TTC549 (cell line): ENCODE measurements around the gene APCDD1.

Experiments used
- FAIRE-seq: peaks from 2 replicates; lab custom pipeline; 2012; peaks lifted over from hg19 to GRCh38; lab: Jason Lieb, UNC

APCDD1 gene

DNA sequence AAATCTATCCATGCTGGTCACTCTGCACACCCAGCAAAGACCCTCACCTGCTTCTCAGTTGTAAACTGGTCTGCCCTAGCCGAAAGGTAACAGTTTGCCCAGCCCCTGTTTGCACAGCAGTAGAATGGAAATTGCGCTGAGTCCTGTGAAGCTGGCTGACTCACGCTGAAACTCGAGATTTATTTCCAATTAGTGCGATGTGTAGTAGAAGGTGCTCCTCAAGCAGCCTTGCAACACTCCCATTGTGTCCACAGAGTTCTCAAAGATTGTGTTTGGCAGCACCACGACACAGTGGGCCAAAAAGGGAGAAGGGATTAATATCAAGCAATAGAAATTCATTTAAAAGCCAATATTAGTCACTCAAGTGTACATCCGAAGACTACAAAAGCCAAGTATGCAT is 21.7 kb upstream of the APCDD1 start:
- no peak for FAIRE-seq

DNA sequence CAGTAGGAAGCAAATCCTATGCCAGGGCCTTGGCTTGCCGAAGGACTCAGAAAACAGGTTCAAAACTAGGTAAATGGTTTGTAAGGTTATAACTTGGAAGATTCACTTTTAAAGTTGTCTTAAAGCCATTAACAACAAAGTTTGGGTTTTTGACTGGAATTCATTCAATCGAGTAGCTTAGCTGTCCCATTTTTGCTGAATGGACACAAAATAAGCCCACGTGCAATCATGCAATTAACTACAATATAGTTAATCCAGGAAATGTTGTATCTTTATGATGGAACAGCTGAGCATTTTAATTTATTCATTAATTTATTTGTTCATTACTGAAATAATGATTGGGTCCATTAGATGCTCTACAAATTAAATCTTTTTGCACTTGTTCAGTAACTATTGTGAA is 18.3 kb upstream of the APCDD1 start:
- FAIRE-seq, result no peak

DNA sequence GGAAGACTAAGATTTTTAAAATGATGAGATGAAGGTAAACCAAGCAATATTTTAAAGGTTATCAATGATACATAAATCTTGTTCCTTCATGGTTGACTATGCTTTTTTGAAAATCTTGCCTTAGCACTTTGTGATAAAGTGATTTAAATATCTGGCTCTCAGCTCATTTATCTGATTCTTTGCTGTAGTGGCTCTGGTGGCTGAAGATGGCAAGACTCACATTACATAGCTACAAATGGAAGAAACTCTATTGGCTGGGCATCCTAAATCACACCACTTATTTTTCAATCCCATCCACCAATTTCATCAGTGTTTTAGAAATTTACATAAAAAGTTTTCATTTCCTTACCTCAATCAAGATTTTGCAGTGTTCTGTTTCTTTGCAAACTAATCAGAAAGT is 16.6 kb upstream of the APCDD1 start:
- no peak for FAIRE-seq

DNA sequence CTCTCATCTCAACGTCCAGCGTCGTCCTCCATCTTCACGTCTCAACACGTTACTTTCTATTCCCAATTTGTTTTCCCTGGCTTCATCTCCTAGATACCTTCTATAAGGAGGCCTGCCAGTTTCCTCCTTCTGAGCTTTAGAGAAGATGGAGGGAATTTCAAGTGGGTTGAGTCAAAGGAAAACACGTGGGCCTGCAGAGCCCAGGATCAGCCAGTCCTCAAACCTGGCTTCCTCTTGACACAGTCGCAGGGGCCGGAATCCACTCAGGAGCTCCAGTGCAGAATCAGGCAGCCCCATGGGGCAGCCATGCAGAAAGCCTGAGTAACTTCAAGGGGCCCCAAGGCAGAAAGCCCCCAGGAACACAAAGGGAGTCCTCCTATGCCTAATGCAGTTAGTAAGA is 14.5 kb upstream of the APCDD1 start:
- FAIRE-seq, result no peak

DNA sequence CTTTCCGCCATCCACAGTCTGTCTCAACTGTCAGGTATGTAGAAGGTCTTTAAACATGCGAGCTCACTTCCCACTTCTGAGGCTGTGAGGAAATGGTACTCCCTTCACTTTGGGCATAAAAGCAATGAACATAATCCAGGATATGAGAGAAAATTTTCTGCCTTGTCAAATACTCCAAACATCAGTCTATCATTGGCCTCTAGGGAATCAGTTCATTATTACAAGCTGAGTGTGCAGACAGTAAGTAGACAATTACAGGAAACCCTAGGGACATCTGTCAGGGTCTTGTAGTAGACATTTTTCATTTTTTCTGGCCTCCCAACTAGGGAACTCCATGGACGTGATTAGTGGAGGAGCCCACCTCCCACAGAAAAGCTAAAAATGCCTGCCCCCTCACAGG is 13.6 kb upstream of the APCDD1 start:
- no peak for FAIRE-seq

DNA sequence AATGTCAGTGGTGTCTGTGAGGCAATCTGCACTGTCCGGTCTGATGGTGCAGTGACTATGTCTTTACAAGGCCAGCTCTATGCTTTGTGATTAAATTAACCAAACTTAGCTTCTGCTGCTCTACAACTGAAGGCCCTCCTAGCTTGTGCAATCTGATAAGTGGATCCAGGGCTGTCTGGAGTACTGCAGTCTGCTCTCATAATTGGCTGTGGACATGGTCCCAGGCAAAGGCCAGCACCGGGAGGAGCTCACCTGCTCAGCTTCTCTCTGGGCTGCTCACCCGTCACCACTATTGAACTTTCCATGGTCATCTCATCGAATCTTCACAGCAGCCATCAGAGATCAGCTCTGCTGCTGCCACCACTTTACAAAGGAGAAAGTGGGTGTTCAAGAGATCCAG is 13.0 kb upstream of the APCDD1 start:
- no peak for FAIRE-seq

DNA sequence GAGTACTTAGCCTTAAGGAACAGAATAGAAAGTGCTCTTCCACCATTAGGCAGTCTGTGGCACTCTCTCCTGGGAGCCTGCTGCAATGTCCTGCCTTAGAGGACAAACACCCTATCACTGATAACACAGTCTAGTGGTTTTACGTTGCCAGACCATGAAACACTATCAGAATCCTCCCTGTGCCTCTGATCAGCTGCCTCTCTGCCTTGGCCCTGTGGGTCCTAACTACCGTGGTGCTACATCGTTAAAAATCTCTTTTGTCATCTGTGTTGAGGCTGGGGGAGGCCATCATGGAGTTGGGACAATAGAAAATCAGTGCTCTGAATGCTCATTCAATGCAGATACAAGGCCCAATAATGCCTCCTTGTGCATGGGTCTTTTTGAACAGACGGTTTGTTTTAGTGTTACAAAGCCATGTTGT is 11.9 kb upstream of the APCDD1 start:
- no peak for FAIRE-seq

DNA sequence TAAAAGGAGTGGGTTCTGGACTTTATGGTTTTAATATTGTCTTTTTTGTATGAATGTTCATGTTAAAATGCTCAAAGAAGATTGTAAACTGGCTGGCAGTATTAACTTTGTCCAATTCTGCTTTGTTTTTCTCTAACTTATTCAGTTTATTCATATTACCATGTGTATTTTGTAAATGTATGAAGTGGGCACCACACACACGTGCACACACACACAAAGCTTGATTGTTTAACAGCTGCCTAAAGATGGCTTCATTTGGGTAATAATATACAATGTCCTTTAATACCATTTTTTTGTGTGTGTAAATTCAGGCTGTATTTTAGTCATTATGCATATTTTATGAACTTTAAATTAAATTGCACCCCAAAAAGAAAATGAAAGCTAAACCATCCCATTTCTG is 11.4 kb upstream of the APCDD1 start:
- no peak for FAIRE-seq

DNA sequence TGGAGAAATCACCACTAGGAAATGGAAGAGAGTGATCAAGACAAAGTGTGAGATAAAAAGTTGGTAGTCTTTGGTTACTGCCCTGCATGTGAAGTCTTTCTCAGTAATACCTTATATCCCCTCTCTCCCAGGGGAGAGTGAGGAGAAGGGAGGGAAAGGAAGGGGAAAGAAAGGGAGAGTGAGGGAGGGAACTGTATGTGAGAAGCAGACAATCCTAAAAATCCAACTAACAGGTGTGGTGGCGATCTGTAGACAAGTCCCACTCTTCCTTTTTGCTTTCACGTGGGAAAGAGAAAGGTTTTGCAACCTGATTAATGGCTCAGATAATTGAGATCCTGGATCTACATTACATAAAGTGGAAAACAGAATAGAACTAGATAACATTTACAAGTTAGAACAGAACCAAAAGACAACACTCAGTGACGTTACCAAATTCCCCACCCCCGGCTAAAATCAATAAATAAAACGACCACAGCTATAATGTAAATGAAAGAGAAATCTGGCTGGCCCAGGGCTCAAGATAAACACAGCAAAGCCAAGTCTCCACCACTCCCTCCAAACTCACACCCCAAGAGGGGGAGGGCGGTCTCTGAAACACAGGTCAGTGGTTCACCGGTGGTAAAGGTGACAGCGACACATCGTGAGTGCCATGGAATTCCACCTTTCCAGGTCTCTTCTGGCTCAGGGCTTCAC is 10.0 kb upstream of the APCDD1 start:
- FAIRE-seq, result no peak

DNA sequence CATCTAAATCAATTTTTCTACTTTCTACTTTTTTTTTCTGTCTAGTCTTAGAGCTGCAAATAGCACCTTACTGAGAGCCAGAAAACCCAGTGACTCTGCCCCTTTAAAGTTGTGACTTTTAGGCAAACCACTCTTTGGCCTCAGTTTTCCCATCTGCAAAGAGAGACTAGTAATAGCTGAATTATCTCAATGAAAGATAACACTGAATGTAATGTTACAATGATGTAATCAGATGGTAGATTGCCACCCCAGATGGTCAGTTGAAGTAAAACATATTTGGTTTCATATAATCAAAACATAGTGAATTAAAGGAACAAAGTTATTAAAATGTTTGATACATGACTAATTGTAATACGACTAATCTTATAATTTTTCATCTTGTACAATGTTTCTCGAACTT is 5.0 kb upstream of the APCDD1 start:
- no peak for FAIRE-seq

DNA sequence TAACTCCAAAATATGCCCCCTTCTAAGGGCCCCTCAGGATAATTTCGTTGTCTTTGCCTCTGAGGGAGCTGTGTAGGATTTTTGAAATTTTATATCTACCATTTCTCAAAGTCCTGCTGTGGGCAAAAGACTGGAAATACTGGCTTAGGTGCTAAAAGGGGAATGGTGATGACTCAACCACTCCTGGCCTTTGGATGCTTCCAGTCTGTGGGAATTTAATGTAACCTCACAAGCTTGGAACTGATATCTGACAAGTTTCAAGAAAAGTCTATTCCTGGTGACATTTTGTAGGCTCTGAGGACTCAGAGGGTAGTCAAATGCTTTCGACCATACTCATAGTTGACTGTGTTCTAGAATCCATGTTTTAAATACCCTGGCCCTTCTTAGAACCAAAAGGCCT is 3.4 kb upstream of the APCDD1 start:
- FAIRE-seq, result no peak

DNA sequence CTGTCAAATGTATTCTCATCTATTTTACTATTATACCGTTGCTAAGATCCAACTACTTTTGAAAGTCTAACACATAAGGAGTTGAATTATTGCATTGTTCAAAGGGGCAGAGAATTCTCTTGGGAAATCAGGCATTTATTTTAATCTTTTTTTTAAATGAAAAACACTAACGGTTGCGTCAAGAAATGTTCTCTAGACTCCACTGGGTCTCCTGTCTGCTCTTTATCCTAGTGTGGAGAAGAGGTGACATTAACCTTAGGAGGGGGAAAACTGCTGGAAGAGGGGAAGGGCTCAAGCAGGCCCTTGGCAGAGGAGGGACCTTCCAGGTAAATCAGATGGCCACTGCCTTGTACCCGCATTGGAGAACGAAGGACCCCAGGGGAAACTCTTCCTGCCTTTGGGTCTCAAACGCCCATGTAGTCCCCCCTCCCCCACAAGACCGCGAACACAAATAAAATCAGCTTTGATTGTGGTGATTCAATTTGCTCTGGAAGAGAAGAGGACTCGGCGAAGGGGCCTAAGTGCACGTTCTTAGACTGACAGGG is 1.1 kb upstream of the APCDD1 start:
- no peak for FAIRE-seq

DNA sequence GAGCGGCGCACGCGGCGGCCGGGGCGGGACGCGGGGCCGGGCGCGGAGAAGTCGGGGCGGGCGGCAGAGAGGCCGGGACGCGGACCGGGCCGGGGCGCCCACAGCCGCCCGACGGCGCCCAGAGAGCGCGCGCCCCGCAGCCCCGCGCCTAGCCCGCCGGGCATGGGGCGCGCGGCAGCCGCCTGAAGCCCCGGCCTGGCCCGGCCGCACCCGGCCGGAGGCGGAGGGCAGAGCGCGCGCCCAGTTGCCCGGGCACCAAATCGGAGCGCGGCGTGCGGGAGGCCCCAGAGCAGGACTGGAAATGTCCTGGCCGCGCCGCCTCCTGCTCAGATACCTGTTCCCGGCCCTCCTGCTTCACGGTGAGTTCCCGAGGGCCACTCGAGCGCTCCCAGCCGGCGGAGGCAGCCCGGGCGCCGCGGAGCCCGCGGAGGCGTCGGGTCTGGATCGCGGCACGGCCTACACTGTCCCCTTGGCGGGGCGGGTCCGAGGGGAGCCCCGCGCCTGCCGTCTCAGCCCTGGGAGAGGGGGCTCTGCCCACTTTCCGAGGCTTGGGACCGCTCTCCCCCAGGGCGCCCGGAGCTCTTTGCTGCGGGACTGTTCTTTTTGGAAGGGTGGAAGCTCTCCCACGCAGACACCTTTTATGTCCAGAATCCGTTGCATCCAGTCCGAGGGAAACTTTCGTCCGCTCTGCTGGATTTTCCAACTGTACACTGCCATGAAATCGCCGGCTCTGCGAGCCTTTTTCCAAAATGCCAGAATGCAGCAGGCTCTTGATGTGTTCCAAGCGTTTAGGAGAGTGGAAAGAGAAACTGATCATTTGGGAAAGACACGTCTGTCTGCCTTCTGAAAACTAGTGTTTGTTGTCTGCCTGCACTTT is 484 bp downstream of the APCDD1 start:
- FAIRE-seq, result no peak

DNA sequence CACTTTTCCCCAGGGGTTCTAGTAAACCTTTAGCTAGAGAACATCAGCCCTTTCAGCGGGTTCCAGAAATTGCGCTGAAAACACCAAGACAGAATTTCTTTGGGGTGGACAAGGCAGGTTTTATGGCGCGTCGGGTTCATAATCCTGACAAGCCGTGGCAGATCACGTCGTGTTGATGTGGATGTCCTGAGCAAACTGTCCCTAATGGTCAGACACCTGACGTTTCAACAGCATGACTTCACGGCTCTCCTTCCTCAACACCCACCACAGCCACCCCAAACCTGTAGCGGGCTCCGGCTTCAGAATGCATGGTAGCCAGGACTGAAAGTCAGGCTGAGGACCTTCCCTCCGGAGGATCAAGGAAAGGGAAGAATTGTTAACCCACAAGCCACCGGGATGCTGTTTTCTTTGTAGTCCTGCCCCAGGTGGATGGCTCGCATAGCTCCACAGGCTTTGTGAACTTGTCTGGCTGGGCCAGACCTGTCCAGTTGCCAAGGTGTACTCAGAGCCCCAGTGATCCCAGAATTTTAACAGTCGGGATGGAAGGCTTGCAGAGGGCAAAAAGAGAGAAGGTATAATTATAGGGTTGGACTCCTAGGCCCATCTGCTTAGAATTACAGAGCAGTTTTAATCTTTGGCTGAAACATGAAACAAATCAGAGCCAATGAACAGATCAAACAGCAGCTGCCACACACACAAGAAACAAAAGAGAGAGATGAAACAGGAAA is 1.5 kb downstream of the APCDD1 start:
- FAIRE-seq, result no peak

DNA sequence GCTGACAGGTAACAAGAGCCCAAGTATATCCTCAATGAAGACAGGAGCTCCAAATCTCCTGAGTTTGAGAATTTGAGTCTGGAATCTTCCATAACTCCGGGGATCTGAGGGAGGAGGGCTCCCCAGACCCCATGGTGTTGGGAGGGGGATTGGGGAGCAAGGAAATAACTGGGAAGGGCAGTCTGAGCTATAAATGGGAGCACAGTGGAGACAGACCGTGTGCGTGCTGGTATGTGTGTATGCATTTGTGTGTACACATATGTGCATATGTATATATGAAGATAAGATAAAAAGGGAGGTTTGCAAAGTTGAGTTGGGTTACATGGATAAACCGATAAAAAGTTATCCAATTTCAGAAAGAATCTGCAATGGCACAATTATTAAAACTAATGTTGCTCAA is 2.3 kb downstream of the APCDD1 start:
- no peak for FAIRE-seq

DNA sequence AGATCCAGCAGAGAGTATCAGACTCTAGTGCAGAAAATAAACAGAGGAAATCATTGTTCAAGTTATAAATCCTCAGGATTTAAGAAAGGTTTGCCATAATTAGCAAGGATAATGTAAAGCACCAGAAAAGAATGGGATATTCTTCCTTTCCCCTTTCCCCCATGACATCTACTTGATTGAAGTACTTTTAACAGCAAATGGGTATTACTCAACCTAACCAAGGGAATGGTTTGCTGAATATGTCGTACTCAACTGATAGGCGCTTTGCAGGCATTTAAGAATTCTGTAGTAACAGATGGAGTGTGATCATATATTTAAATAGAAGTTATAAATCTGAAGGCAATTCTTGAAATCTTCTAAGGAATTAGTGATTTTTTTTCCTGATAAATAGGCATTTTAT is 2.7 kb downstream of the APCDD1 start:
- no peak for FAIRE-seq

DNA sequence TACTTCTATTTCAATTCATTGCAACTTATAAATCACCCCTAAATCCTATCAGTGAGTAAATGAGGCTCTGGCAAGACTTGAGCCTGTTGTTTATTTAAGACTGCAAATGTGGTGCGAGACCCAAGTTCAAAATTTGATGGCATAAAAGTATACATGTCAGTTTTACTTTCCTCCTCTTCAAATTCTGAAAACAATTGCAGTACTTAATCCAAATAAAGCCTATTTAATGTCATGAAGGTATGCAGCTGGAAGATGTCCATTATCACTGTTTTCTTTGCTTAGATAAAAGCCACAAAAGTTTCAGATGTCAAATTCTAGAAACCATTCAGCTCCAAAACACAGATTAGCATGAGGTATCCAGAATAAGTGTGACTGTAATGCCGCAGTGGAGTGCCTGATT is 3.3 kb downstream of the APCDD1 start:
- no peak for FAIRE-seq

DNA sequence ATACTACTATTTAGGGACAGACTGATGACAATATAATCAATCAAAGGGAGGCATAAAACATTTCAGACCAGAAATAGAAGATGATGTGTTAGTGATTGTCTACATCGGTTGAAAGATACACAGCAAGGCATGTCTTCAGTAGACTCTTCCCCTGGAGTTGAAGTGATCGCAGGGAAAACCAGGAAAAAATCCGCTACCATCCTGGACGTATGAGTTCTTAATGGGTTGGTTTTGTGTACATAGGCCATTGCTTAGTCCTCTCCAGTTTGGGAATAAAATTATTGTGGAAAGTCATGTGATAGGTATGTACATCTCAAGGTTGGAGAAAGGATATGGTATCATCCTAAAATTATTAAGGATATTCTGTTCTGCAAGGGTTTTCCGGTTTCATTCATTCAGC is 4.3 kb downstream of the APCDD1 start:
- no peak for FAIRE-seq

DNA sequence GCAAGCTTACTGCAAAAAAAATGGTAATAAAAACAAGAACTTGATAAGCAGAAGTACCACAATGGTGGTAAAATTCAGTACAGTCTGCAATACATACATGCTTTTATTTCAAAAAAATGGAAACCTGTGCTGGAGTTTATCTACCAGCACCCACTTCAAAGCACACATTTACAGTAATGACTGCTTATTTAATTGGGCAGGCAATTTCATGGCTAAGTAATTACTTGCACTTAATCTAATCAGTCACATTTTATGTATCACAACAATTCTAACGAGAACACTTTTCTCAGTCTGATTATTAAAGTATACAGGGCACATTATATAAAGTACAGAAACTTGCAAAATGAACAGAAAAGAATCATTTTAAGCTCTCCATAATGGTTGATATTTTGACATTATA is 5.2 kb downstream of the APCDD1 start:
- no peak for FAIRE-seq

DNA sequence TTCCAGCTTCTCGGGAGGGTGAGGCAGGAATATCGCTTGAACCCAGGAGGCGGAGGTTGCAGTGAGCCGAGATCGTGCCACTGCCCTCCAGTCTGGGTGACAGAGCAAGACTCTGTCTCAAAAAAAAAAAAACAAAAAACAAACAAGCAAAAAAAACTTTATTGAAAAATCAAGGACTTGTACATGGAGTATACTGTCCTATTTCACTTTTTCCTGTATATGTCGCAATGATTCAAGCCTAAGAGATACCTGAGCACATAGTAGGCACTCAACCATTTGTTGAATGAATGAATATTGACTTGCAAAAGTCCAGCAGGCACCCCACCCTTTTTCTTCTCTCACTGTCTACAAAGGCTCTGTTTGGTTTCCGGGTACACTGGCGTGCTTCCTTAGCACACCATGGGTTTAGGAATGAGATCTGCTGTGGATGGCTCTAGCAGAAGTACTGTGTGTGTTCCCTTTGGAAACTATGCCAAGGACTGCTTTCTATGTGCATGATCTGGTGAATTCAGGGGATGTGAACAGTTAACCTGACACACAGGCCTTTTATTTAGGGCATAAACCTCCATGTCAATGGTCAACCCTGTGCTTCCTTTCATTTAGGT is 6.1 kb downstream of the APCDD1 start:
- FAIRE-seq, result no peak

DNA sequence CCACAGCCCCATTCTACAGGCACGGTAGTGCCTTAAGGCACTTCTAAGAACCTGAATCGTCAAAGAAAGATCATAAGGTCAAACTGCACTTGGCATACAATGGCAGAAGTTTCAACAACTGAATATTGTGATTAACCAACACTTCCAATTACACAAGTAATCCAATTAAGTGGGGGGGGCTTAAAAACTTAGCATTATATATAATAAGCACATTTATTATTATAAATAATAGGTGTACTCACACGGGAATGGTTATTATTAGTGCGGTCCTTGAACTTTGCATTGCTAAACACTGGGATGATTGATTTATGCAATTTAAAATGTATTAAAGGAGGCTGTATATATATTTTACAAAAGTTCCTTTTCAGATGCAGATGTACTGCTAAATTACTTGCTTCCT is 7.6 kb downstream of the APCDD1 start:
- FAIRE-seq, result no peak

DNA sequence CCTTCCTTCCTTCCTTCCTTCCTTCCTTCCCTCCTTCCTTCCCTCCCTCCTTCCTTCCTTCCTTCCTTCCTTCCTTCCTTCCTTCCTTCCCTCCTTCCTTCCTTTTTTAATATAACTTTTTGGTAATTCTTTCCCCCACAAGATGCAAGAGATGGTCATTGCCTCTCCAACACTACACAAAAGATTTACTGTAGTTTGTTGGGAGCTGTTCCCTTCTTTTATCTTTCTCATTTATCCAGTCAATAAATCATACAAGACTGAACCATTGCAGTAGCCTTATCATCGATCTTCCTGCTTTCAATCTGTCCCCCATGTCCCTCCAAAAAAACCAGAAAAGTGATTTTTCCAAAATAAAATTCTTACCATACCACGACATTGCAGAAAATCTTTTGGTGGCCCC is 8.2 kb downstream of the APCDD1 start:
- no peak for FAIRE-seq

DNA sequence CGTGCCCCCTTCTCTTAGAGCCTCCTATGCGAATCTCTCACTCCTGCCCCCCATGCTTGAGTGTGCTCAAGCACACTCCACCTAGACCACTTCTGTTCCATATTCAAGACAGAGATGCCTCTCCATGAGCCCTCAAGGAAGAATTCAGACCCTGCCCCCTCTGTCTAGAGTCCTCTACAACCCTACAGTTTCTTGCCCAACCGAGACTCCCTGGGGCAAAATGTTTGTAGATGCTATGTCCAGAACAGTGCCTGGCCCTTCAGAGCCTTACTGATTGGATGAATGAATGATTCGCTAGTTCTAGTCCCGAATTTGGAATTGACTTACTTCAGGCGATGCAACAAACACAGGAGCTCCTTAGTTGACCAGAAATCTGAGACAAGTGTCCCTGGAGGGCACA is 8.7 kb downstream of the APCDD1 start:
- no peak for FAIRE-seq
